ENCODE data around the gene VASP.

Gene VASP

GRCh38 chr19:45560686-45561085 is 53.4 kb downstream of the VASP start:
- DNase-seq = no peak

DNA sequence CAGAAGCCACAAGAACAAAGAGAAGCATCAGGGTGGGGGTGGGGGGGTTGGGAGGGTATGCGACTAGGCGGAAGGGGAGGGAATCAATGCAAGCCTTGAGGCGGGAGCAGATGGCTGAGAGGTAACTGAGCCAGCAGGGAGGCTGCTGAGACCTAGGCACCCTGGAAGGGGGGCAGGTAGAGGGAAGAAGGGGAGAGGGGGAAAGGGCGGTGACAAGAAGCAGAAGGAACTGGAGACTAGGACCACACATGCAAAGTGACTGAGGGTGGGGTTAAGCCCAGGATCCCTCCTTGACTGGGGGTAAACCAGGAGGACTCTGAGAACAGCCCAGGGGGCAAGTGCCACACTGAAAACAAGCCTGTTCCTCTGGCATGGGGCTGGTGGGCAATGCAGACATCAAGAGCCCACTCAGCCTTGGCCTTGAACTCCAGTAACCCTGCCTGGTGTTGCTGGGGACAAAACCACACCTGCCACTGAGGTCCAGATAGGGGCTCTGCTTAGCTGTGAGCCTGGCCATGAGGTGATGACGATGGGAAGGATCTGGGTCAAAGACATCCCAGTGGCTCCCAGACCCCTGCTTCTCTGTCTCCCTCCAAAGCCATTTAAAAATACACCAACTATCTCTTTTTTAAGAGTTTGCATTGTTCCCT is 57.0 kb downstream of the VASP start:
- DNase-seq = peak; percentile 68 to 69

GRCh38 chr19:45567609-45568008 is 60.3 kb downstream of the VASP start:
- no peak for DNase-seq

DNA sequence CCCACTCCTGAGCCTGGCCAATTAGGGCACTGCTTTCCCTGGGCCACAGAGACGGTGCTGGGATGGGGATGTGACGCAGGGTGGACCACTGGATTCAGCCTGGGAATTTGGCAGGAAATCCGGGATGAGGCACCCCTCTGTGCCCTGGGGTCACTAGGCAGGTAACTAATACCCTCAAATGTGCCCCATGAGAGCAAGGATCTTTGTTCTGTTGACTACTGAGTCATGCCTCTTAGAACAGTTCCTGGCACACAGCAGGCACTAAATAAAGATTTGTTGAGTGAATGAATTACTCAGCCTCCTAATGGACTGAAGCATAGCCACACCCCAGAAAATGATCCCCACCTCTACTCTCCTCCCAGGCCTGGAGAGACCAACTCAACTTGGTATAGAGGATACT is 61.5 kb downstream of the VASP start:
- DNase-seq = no peak

GRCh38 chr19:45569619-45570421 is 62.5 kb downstream of the VASP start:
- peak in 1 of 2 experiments; percentile 37 for DNase-seq

DNA sequence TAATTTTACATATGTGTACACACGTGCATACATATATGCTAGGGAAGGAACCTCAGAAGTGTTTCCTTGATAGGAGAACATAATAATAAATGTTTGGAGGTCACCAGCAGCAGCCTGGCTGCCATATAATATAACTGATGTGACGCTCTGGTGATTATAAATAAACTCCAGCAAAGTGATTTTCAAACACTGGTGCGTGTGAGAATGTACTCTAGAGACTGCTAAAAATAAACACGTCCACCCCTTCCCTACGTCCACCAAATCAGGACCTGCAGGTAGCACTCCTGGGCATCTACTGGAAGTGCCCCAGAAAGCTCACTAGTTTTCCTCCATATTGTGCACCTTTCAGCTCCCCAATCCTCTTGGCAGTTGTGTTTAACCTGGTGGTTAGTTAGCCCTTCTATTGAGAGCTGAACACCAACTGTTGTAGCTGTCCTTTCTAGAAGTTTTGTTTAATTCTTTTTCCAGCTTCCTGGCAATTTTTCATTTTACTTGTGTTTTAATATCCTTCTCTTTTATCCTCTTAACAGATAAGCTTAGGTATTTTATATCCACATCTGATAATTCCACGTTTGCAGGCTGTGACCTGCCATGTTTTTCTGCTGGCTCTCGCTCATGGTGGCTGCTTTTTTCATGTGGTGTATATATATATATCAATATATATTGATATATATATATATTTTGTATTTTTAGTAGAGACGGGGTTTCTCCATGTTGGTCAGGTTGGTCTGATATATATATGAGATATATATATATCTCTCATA is 64.4 kb downstream of the VASP start:
- DNase-seq = no peak

GRCh38 chr19:45574526-45574925 is 67.2 kb downstream of the VASP start:
- no peak for DNase-seq

- no peak for DNase-seq
Observed at GRCh38 chr19:45575216-45575615, 67.9 kb downstream of the VASP start.

All from NCI-H524 (cell line).